OCI-LY1 (cell line): Measurements from ENCODE around the gene PPP1R2C.

Experiments used
- H2AFZ ChIP-seq: fragments of 200-600 bp; sonication (generic), shearing (Covaris generic); 2 replicates; pipeline ENCODE4 v1.6.0; 2014; ENCODE audit warnings: antibody characterized with exemption, mild to moderate bottlenecking, low read length
- H3F3A ChIP-seq: fragments of 200-600 bp; sonication (generic), shearing (Covaris generic); 2 replicates; pipeline ENCODE4 v1.6.0; 2014; ENCODE audit warnings: mild to moderate bottlenecking, antibody characterized with exemption, low read length, moderate library complexity; ENCODE audit not compliant: insufficient read depth
- H3K27ac ChIP-seq: fragments of 200-600 bp; sonication (generic); 2 replicates; pipeline ENCODE4 v1.5.1; 2014; ENCODE audit warnings: low read length, mixed run types, mild to moderate bottlenecking, low read depth; ENCODE audit not compliant: poor library complexity, severe bottlenecking
- H3K27me3 ChIP-seq: fragments of 200-600 bp; sonication (generic); 2 replicates; pipeline ENCODE4 v1.6.0; 2014; ENCODE audit warnings: antibody characterized with exemption, mild to moderate bottlenecking, low read length, moderate library complexity; ENCODE audit not compliant: insufficient read depth
- H3K36me3 ChIP-seq: fragments of 200-600 bp; sonication (generic); 2 replicates; pipeline ENCODE4 v1.6.1; 2014; ENCODE audit warnings: mild to moderate bottlenecking, antibody characterized with exemption, low read length, moderate library complexity, mixed read lengths; ENCODE audit not compliant: insufficient read depth
- H3K4me1 ChIP-seq: fragments of 200-600 bp; sonication (generic); 2 replicates; pipeline ENCODE4 v1.5.1; 2014; ENCODE audit warnings: mild to moderate bottlenecking, low read length, moderate library complexity; ENCODE audit not compliant: insufficient read depth, severe bottlenecking
- H3K4me2 ChIP-seq: fragments of 200-600 bp; sonication (generic), shearing (Covaris generic); 2 replicates; pipeline ENCODE4 v1.6.1; 2014; ENCODE audit warnings: low read length
- H3K4me3 ChIP-seq: fragments of 200-600 bp; sonication (generic); 2 replicates; pipeline ENCODE4 v1.5.1; 2014; ENCODE audit warnings: low read length, low read depth, mild to moderate bottlenecking, mixed read lengths; ENCODE audit not compliant: poor library complexity, severe bottlenecking
- H3K79me2 ChIP-seq: fragments of 200-600 bp; shearing (Covaris generic); 2 replicates; pipeline ENCODE4 v1.6.1; 2016; ENCODE audit warnings: mixed run types, low read length, mixed read lengths; ENCODE audit not compliant: insufficient read depth
- H3K9ac ChIP-seq: fragments of 200-600 bp; sonication (generic), shearing (Covaris generic); 2 replicates; pipeline ENCODE4 v1.6.1; 2014; ENCODE audit warnings: mild to moderate bottlenecking, low read length, mixed read lengths
- H3K9me2 ChIP-seq: fragments of 200-600 bp; sonication (generic), shearing (Covaris generic); 2 replicates; pipeline ENCODE4 v1.6.1; 2014; ENCODE audit warnings: low read depth, mild to moderate bottlenecking, low read length, mixed read lengths
- H3K9me3 ChIP-seq: fragments of 200-600 bp; shearing (Covaris generic); 2 replicates; pipeline ENCODE4 v1.6.1; 2014; ENCODE audit warnings: low read length, mixed read lengths
- H4K20me1 ChIP-seq: fragments of 200-600 bp; sonication (generic), shearing (Covaris generic); 2 replicates; pipeline ENCODE4 v1.6.0; 2016; ENCODE audit warnings: mild to moderate bottlenecking, low read length; ENCODE audit not compliant: insufficient read depth
- CTCF ChIP-seq: fragments of 200-600 bp; sonication (generic), shearing (Covaris generic); IDR thresholded peaks from 2 replicates; pipeline ENCODE4 v1.5.1; 2017; ENCODE audit warnings: mild to moderate bottlenecking, antibody characterized with exemption, low read length, moderate library complexity, mixed read lengths
- EZH2 ChIP-seq: fragments of 200-600 bp; sonication (generic), shearing (Covaris generic); IDR thresholded peaks from 2 replicates; pipeline ENCODE4 v1.8.0; 2017; ENCODE audit warnings: borderline replicate concordance, mixed run types, mild to moderate bottlenecking, antibody characterized with exemption, low read length, moderate library complexity, mixed read lengths

Gene PPP1R2C

GRCh38 chrX:42803320-42803719, 25.4 kb upstream of the PPP1R2C start:
- Histone ChIP-seq H3K9ac (no peak overlapping the region), H3F3A (no peaks in the 10 kb centered on the region), H4K20me1 (no peaks in the 10 kb centered on the region), H3K27me3 (no peaks in the 10 kb centered on the region), H3K4me1 (peaks cover 17% of the 10 kb centered on the region), H3K9me2 (no peaks in the 10 kb centered on the region), H3K36me3 (no peaks in the 10 kb centered on the region), H3K27ac (no peak overlapping the region), H3K79me2 (no peaks in the 10 kb centered on the region), H3K4me2 (no peak overlapping the region), H3K4me3 (no peak overlapping the region), H3K9me3 (no peaks in the 10 kb centered on the region), H2AFZ (no peak overlapping the region)
- TF ChIP-seq CTCF (no peak), EZH2 (no peak)

- Histone ChIP-seq H3K4me1 (peaks cover 10% of the 10 kb centered on the region), H3K9me2 (no peaks in the 10 kb centered on the region), H3F3A (no peaks in the 10 kb centered on the region), H3K27me3 (no peaks in the 10 kb centered on the region), H3K27ac (no peak overlapping the region), H4K20me1 (no peaks in the 10 kb centered on the region), H2AFZ (no peak overlapping the region), H3K9ac (no peak overlapping the region), H3K79me2 (no peaks in the 10 kb centered on the region), H3K36me3 (no peaks in the 10 kb centered on the region; the same call in 1 of the 2 replicates), H3K4me2 (no peak overlapping the region), H3K4me3 (no peak overlapping the region), H3K9me3 (no peaks in the 10 kb centered on the region)
- TF ChIP-seq EZH2, result no peak
- no peak for TF ChIP-seq CTCF
These were observed 19.8 kb upstream of the PPP1R2C start for GRCh38 chrX:42797651-42798269.

GRCh38 chrX:42783451-42783850, 5.5 kb upstream of the PPP1R2C start:
- Histone ChIP-seq H2AFZ (no peak overlapping the region), H3F3A (no peaks in the 10 kb centered on the region), H4K20me1 (no peaks in the 10 kb centered on the region), H3K4me2 (no peak overlapping the region), H3K36me3 (no peaks in the 10 kb centered on the region; the same call in 1 of the 2 replicates), H3K9ac (no peak overlapping the region), H3K79me2 (no peaks in the 10 kb centered on the region), H3K9me2 (no peaks in the 10 kb centered on the region), H3K27me3 (no peaks in the 10 kb centered on the region), H3K4me3 (no peak overlapping the region), H3K27ac (no peak overlapping the region), H3K4me1 (no peaks in the 10 kb centered on the region), H3K9me3 (no peaks in the 10 kb centered on the region)
- no peak for TF ChIP-seq EZH2
- TF ChIP-seq CTCF, result no peak
